Ascending aorta (tissue), 2 donors: Measurements from ENCODE around the gene TRIM65. TPM values are rescaled to one million over a fixed set of nuclear protein-coding genes. Genes with fewer than 3 reads are reported as not detected.

Experiments used
- DNase-seq, 2 donors: peaks; one replicate each; pipeline ENCODE4 v3.0.0-alpha.2; 2019; ENCODE audit warnings: low spot score in 2 of 2
- H3K27ac ChIP-seq, 2 donors: fragments of 200-600 bp; sonication (generic); one replicate each; pipeline ENCODE4 v1.5.1; 2016 to 2017; ENCODE audit warnings: mild to moderate bottlenecking in 1 of 2
- H3K27me3 ChIP-seq: fragments of 200-600 bp; sonication (generic); one replicate; pipeline ENCODE4 v1.5.1; 2017
- H3K36me3 ChIP-seq, 2 donors: fragments of 200-600 bp; sonication (generic); one replicate each; pipeline ENCODE4 v1.5.1; 2016
- H3K4me1 ChIP-seq, 2 donors: fragments of 200-600 bp; sonication (generic); one replicate each; pipeline ENCODE4 v1.5.1; 2016 to 2017; ENCODE audit warnings: mild to moderate bottlenecking in 1 of 2
- H3K4me3 ChIP-seq, 2 donors: fragments of 200-600 bp; sonication (generic); one replicate each; pipeline ENCODE4 v1.5.1; 2016 to 2017; ENCODE audit warnings: mild to moderate bottlenecking in 1 of 2
- H3K9me3 ChIP-seq, 2 donors: fragments of 200-600 bp; sonication (generic); one replicate each; pipeline ENCODE4 v1.5.1; 2016
- intact Hi-C: fragments of 100-400 bp; cut with DNase I; formaldehyde crosslinking; loops from one replicate; pipeline ENCODE4 v1.15.1; 2023
- total RNA-seq: library from RNA; depleted of rRNA; stranded (reverse); fragments of >200 nt; gene quantifications from one replicate; pipeline ENCODE4 v1.1.0, GENCODE V29; 2016
- TF ChIP-seq, protein P1 (sequence below), 3 experiments: fragments of 200-600 bp in 2 of 3; fragments of 450-650 bp in 1 of 3; sonication (generic) in 2 of 3; IDR thresholded peaks; one replicate each; pipeline ENCODE4 v1.5.1; 2016 to 2019; ENCODE audit warnings: antibody characterized with exemption in 3 of 3, mild to moderate bottlenecking in 1 of 3, moderate library complexity in 1 of 3

The TRIM65 gene
- total RNA-seq, 1 donor from 2014 or later: 43.3 TPM

DNA sequence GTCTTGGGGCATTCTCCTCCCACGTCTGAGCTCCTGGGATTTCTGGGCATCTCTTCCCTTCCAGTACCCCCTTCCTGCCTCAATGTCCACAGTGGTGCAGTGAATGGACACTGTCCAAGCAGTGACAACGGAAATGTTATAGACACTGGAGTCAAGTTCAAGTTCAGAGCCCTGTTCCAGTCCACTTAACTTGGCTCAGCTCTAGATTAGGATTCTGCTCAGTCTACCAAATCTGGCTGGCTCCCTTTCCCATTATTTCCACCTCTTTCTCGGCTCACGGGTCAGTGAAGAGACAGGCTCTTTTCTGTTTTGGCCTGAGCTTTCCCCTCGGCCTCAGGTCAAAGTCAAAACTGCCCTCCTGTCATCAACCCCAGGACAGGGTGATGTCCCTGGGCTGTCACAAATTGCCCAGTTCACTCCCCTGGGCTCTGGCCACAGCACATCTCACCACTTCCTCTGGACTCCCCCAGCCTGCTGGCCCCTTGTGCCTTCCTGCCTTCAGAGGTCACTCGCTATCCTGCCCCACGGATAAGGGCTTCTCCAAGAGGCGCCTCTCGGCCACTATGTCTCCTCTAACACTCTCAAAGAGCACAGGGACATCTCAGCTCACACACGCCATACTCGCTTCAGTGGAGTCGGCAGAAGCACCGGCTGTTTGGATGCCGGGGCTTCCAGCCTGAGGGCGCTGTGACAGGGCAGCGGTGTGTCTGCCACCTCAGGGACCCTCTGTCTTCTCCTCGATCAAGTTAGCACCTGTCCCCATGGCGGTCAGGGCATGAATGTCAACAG is 25.6 kb upstream of the TRIM65 start:
- Histone ChIP-seq H3K27ac (no peak overlapping the region), H3K36me3 (peaks cover 6 to 10% of the 10 kb centered on the region in 2 donors), H3K4me3 (no peak overlapping the region), H3K4me1 (no peaks in the 10 kb centered on the region), H3K27me3 (no peaks in the 10 kb centered on the region), H3K9me3 (no peaks in the 10 kb centered on the region)
- intact Hi-C loops: no loop called here
- no peak for DNase-seq
- TF ChIP-seq, protein P1, sequence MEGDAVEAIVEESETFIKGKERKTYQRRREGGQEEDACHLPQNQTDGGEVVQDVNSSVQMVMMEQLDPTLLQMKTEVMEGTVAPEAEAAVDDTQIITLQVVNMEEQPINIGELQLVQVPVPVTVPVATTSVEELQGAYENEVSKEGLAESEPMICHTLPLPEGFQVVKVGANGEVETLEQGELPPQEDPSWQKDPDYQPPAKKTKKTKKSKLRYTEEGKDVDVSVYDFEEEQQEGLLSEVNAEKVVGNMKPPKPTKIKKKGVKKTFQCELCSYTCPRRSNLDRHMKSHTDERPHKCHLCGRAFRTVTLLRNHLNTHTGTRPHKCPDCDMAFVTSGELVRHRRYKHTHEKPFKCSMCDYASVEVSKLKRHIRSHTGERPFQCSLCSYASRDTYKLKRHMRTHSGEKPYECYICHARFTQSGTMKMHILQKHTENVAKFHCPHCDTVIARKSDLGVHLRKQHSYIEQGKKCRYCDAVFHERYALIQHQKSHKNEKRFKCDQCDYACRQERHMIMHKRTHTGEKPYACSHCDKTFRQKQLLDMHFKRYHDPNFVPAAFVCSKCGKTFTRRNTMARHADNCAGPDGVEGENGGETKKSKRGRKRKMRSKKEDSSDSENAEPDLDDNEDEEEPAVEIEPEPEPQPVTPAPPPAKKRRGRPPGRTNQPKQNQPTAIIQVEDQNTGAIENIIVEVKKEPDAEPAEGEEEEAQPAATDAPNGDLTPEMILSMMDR (IDR thresholded peaks at IDR 0.05): no peak

- TF ChIP-seq, protein P1 (IDR thresholded peaks at IDR 0.05): no peak
- intact Hi-C loops: no loop called here
- H3K27me3 ChIP-seq: no peaks in the 10 kb centered on the region
- no peak overlapping the region for H3K27ac ChIP-seq
- DNase-seq: no peak
- no peaks in the 10 kb centered on the region for H3K4me1 ChIP-seq
- peaks cover 6 to 10% of the 10 kb centered on the region in 2 donors for H3K36me3 ChIP-seq
- no peaks in the 10 kb centered on the region for H3K9me3 ChIP-seq
- no peak overlapping the region for H3K4me3 ChIP-seq
These were observed 24.8 kb upstream of the TRIM65 start for GRCh38 chr17:75921596-75921995.

DNA sequence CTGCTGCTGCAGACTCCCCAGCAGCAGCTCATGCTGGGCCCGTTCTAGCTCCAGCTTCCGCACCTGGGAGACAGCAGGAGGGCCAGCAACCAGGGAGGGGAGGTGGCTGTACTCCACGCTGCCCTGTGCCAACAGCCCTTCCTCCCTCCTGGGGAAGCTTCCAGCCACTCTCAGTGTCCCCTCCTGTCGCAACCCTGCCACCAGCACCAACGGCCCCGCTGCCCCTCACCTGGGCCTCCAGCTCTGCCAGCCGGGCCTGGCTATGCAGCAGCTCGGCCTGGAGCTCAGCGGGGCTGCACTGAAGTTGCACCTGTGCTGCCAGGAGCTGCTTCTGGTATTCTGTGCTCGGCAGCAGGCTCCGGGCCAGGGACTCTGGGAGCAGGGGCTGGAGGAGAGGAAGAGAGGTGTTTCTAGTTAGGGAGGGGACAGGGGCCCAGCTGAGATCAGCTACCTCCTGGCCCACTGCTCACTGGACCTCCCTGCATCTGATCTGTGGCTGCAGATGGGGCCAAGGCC is 23.4 kb upstream of the TRIM65 start:
- Histone ChIP-seq H3K4me3 (no peak overlapping the region), H3K4me1 (no peaks in the 10 kb centered on the region), H3K27ac (no peak overlapping the region), H3K27me3 (no peaks in the 10 kb centered on the region), H3K36me3 (peaks cover 5 to 6% of the 10 kb centered on the region in 2 donors), H3K9me3 (no peaks in the 10 kb centered on the region)
- intact Hi-C loops: no loop called here
- TF ChIP-seq, protein P1 (IDR thresholded peaks at IDR 0.05): no peak
- DNase-seq: no peak

GRCh38 chr17:75919611-75920010 is 22.9 kb upstream of the TRIM65 start:
- Histone ChIP-seq H3K9me3 (no peaks in the 10 kb centered on the region), H3K27ac (no peak overlapping the region), H3K27me3 (no peaks in the 10 kb centered on the region), H3K4me3 (no peak overlapping the region), H3K4me1 (no peaks in the 10 kb centered on the region), H3K36me3 (peaks cover 5 to 6% of the 10 kb centered on the region in 2 donors)
- TF ChIP-seq, protein P1 (IDR thresholded peaks at IDR 0.05): no peak
- DNase-seq: no peak
- intact Hi-C loops: no loop called here

GRCh38 chr17:75917917-75918445 is 21.2 kb upstream of the TRIM65 start:
- TF ChIP-seq, protein P1 (IDR thresholded peaks at IDR 0.05): no peak
- peaks cover 13% of the 10 kb centered on the region in 2 donors for H3K36me3 ChIP-seq
- no peaks in the 10 kb centered on the region for H3K4me1 ChIP-seq
- no peak overlapping the region for H3K4me3 ChIP-seq
- no peaks in the 10 kb centered on the region for H3K9me3 ChIP-seq
- no peak overlapping the region for H3K27ac ChIP-seq
- H3K27me3 ChIP-seq: no peaks in the 10 kb centered on the region
- DNase-seq: no peak
- intact Hi-C loops: no loop called here
